ENCODE data around the gene ATXN1. TPM values are rescaled to one million over a fixed set of nuclear protein-coding genes. Genes with fewer than 3 reads are reported as not detected.

The ATXN1 gene
- total and polyA plus RNA-seq, 2 of the 8 experiments (the other 6 are each of a cell fraction or from before 2014, with no cell fraction given) = 1.6 to 4.0 TPM

DNA sequence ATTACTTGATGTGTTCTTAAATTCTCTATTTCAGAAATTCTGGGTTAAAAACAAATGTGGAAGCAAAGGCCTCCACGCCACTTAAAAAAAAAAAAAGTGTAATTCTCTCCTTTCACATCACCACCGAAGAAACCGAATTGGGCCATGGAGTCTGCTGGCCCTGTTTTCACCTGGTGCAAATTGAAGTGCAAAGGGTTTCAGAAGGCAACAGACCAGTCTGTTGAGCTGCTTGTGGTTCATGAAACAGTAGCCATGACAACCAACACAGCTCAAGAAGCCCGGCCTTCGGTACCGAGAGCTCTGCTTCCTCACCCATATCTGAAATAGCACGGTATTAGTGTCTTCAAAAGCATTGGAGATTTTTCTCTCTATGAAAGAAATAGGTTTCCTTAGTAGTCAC is 459.7 kb downstream of the ATXN1 start (continued):
- TF ChIP-seq, protein P1, sequence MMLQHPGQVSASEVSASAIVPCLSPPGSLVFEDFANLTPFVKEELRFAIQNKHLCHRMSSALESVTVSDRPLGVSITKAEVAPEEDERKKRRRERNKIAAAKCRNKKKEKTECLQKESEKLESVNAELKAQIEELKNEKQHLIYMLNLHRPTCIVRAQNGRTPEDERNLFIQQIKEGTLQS (IDR thresholded peaks at IDR 0.05; ENCODE audit: insufficient read depth, low read depth, low read length) = no peak
- TF ChIP-seq TBP (IDR thresholded peaks at IDR 0.05; ENCODE audit: low read depth, low read length) (no peak), CBX8 (IDR thresholded peaks at IDR 0.05; ENCODE audit: borderline replicate concordance, low read depth, low read length) (no peak)
